Islet of Langerhans (tissue), 1 donor: ENCODE data around the gene MAP1S.
"Not testable (repeated sequence)": the region's sequence is repeated elsewhere in the genome, so short reads cannot be mapped to it uniquely, and the experiment has no call there.

Experiments
- FAIRE-seq: peaks from one replicate; lab custom pipeline; 2011; peaks lifted over from hg19 to GRCh38; lab: Jason Lieb, UNC

MAP1S gene

GRCh38 chr19:17765069-17765618 is 45.9 kb downstream of the MAP1S start:
- no peak for FAIRE-seq

- FAIRE-seq: no peak
Measured at GRCh38 chr19:17766543-17767131, 47.4 kb downstream of the MAP1S start.

- no peak for FAIRE-seq
Measured at GRCh38 chr19:17767559-17767958, 48.3 kb downstream of the MAP1S start.

- no peak for FAIRE-seq
Measured at GRCh38 chr19:17770613-17771012, 51.3 kb downstream of the MAP1S start.

- no peak for FAIRE-seq
Measured at GRCh38 chr19:17772172-17772571, 52.9 kb downstream of the MAP1S start.

- FAIRE-seq: no peak
Measured at GRCh38 chr19:17775245-17775927, 56.1 kb downstream of the MAP1S start.

GRCh38 chr19:17775991-17776803 is 56.9 kb downstream of the MAP1S start:
- FAIRE-seq: no peak

GRCh38 chr19:17777840-17778239 is 58.6 kb downstream of the MAP1S start:
- not testable (repeated sequence) for FAIRE-seq

GRCh38 chr19:17778251-17778967 is 59.1 kb downstream of the MAP1S start:
- FAIRE-seq: no peak

GRCh38 chr19:17778968-17779929 is 60.0 kb downstream of the MAP1S start:
- no peak for FAIRE-seq

- no peak for FAIRE-seq
Measured at GRCh38 chr19:17780781-17781180, 61.5 kb downstream of the MAP1S start.

GRCh38 chr19:17783721-17784120 is 64.4 kb downstream of the MAP1S start:
- not testable (repeated sequence) for FAIRE-seq
